HG02571 (cell line): ENCODE data around the gene ZCCHC14.
"Not testable (repeated sequence)": the region's sequence is repeated elsewhere in the genome, so short reads cannot be mapped to it uniquely, and the experiment has no call there.

Experiments used
- ATAC-seq: cut with Tn5 transposase; IDR thresholded peaks from one replicate; pipeline ENCODE4 v1.9.1; 2021; ENCODE audit warnings: mild to moderate bottlenecking, moderate library complexity; ENCODE audit not compliant: unreplicated experiment

Gene ZCCHC14

GRCh38 chr16:87482266-87482665 is 10.6 kb downstream of the ZCCHC14 start:
- no peak for ATAC-seq

- not testable (repeated sequence) for ATAC-seq
Observed at GRCh38 chr16:87481711-87482110, 11.1 kb downstream of the ZCCHC14 start.

DNA sequence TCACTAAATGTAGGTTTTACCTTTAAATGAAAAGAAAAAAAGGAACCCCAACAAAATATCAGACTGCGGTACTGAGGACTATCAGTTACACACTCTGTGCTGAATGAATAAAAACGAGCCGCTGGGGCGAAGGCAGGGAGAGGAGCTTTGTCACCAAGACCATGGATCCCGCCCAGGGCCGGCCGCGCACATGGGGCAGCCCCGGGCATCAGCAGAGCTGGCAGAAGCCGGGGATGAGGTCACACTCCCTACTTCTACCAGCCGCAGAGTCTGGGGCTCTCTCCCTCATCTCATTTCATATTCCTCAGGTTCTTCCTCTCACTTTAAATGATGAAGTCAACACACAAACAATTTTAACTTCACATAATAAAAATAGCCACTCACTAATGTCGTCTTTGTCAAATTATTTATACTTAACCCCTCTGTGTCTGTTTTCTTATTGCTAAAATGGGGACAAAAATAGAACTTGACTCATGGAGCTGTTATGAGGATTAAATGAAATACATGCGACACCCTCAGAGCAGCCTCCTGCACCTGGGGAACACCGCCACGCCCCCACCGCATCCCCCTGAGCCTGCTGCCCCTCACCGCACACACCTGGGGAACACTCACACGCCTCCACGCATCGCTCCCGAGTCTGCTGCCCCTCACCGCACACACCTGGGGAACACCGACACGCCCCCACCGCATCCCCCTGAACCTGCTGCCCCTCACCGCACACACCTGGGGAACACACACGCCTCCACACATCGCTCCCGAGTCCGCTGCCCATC is 15.4 kb downstream of the ZCCHC14 start:
- not testable (repeated sequence) for ATAC-seq

GRCh38 chr16:87474566-87474996 is 18.2 kb downstream of the ZCCHC14 start:
- ATAC-seq = no peak

GRCh38 chr16:87474017-87474416 is 18.8 kb downstream of the ZCCHC14 start:
- no peak for ATAC-seq

- no peak for ATAC-seq
Observed at GRCh38 chr16:87472935-87473334, 19.9 kb downstream of the ZCCHC14 start.

DNA sequence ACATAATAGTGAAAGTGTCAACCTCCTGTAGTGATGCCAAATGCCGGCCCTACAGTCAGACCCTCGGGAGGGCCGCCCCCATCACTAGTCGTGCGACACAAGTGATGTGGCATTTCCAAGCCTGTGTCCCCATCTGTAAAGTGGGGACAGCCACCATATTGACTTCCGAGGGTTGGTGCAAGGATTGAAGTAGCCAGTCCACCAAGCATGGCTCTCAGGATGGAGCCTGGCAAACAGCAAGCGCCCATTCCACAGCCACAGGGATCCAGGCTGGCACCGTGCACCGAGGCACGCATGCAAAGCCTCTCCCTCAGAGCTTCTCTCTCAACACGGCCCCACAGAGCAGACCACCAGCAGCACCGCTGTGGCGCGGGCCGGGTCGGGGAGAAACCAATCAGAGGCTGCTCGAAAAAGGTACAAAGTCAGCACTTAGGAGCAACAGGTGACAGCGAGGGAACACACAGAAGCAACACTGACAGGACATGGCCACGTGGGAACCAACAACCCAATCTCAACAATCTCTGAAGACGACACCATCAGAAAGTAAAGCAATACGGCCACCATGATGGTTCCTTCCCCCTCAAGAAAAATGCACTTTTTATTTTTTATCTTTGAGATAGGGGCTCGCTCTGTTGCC is 20.6 kb downstream of the ZCCHC14 start:
- ATAC-seq = no peak

DNA sequence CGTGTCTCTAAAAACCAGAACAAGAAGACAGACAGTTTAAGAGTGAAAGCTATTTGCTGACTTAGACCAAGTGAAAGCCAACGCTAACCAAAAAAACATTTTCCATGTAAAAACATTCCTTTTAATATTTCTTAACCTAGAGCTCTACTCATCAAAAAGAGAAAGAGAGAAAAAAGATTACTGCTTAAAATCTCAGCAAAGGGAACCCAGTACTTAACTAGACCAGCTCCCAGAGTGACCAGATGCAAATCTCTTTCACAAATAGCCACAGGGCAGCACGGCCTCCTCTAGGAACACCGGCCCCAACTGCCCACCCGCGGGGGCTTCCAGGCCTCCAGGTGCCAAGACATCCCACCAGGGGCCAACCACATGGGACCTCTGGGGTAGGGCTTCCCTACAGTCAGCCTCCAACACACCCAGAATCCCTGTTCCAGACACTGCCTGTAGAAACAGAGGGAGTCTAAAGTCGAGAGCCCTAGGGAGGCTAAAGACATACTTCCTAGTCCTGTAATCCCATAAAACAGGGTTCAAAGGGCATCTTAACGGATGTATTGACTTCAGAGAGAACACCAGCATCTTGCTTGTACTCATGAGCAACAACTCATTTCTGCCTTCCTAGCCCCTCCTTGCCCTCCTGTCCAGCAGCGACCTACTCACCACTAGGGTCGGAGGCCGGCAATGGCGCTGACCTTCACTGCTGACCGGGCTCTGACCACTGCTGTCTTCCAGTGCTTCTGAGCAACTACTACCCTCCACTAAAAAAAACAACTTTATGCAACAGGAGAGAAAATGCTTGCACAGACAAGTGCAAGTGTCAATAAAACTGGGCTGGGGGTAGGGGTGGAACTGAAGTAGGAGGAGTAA is 21.3 kb downstream of the ZCCHC14 start:
- ATAC-seq = no peak

GRCh38 chr16:87470332-87470731 is 22.5 kb downstream of the ZCCHC14 start:
- ATAC-seq = no peak

- no peak for ATAC-seq
Observed at GRCh38 chr16:87469169-87469568, 23.7 kb downstream of the ZCCHC14 start.

DNA sequence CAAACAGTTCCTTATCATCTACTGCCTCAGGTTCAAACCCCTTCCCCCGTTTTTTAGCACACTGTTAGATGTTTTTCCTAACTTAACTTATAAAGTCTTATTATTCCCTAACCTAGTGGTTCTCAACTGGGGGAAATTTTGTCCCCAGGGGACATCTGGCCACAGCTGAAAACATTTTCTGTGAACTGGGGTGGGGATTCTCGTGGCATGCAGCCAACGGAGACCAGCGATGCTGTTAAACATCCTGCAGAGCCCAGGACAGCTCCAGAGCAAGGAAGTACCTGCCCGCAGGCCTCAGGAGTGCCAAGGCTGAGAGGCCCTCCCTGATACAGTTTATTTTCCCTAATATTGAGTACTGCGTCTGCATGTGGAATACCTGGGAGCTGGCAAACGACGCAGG is 24.3 kb downstream of the ZCCHC14 start:
- no peak for ATAC-seq

GRCh38 chr16:87466975-87467501 is 25.8 kb downstream of the ZCCHC14 start:
- no peak for ATAC-seq

DNA sequence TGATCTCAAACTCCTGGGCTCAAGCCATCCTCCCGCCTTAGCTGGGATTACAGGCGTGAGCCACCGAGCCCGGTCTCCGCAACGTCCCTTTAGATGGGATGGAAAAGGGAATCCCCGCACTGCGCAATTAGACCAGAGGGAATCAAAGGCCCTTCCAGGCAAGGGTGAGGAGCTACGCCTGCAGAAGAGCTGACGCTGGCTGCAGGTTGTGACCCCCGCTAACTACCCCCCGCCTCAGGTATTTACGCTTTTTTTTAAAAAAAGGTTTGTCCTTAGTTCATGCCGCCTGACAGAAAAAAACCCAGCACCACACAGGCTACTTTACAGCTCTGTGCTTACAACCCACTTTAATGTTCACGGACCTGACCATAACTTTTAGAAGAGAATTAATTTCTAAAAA is 26.9 kb downstream of the ZCCHC14 start:
- ATAC-seq = no peak

DNA sequence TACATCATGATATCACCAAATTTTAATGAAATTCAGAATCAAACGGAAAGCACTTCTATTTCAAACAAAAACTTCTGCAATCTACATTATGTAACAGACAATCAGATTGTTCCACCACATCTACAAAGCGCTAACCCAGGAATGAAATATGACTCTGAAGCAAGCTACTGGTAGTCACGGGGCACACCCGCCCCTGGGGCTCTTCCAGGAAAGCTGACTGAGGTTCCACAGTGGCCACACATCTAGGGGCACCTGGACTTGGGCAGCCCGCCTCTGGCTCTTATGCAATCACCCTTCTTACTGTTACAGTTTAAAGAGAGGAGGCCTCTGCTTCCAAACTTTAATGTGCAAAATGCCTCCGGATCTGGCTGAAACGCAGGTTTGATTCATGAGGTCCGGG is 27.5 kb downstream of the ZCCHC14 start:
- no peak for ATAC-seq

DNA sequence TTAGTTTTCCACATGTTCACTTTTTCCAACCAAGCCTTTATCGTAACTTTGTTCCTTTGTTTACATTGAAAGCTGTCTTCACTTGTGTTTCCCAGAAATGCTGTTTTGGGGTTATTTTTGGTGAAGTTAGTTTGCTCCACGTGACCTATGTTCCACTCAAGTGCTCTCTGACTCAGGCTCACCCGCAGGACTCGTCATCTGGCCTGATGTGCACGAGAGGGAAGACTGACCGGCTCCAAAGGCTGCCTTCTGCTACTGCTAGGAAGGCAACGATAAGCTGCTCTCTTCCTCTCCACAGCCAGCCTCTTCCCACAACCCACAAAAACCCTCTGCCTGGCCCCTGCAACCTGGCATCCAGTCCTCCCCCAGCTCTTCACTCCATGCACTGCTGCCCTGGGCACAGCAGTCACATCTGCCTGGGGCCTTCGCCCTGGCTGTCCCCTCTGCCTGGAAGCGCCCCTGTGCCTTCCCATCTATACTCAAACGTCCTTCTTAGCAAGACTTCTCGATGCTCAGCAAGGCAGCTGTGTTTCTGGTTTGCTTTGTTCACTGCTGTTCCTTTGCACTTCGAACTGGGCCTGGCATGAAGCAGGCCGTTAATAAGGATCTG is 28.0 kb downstream of the ZCCHC14 start:
- ATAC-seq = no peak

- no peak for ATAC-seq
Observed at GRCh38 chr16:87463722-87464690, 28.8 kb downstream of the ZCCHC14 start.

- ATAC-seq = no peak
Observed at GRCh38 chr16:87461466-87461991, 31.3 kb downstream of the ZCCHC14 start.

DNA sequence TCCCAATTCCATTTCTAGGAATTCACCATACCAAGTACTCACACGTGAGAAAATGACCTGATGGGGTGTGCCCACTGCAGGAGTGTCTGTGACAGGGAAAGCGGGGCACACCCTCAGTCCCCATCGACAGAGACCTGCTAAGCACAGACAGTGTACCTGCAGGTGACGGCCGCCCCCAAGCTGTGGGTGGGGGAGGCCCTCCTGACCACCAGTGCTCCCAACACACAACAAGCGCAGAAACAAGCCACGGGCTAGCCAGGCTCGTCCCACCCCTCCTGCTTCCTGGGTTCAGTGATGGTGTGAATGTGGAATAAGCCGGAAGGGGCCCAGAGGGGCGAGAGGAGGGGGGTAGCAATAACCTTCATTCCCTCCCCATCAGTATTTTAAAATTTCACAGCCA is 31.9 kb downstream of the ZCCHC14 start:
- no peak for ATAC-seq

- no peak for ATAC-seq
Observed at GRCh38 chr16:87459833-87460232, 33.0 kb downstream of the ZCCHC14 start.
